ENCODE results near the gene MAML3. TPM values are rescaled to one million over a fixed set of nuclear protein-coding genes. Genes with fewer than 3 reads are reported as not detected.

MAML3 gene
- total RNA-seq, 5 donors from 2014 or later (not counting 1 experiment from before 2014, with no cell fraction given), result 2.0 to 3.4 (median 2.7) TPM

GRCh38 chr4:139933104-139933503 is 220.9 kb downstream of the MAML3 start:
- H3K4me3 Mint-ChIP-seq, result no peak overlapping the region
- DNase-seq, result no peak
- CTCF ChIA-PET, result no interaction called here
- Histone ChIP-seq H3K9me3 (no peaks in the 10 kb centered on the region), H3K4me3 (ENCODE audit: control insufficient read depth in 1 of 2, extremely low read depth in 1 of 2, low read length in 1 of 2) (no peak overlapping the region), H3K27me3 (replicated peaks in 1 of 2; ENCODE audit: control insufficient read depth in 2 of 2, extremely low read depth in 1 of 2, insufficient read depth in 2 of 2, low read length in 1 of 2) (no peaks in the 10 kb centered on the region), H3K36me3 (ENCODE audit: control insufficient read depth in 2 of 2, extremely low read depth in 1 of 2, insufficient read depth in 1 of 2, low read length in 1 of 2) (no peaks in the 10 kb centered on the region), H3K27ac (ENCODE audit: low read length) (no peak overlapping the region), H3K4me1 (ENCODE audit: control insufficient read depth in 1 of 2, extremely low read depth in 1 of 2, insufficient read depth in 2 of 2, low read length in 2 of 2) (no peaks in the 10 kb centered on the region)
- no peaks in the 10 kb centered on the region for H3K4me1 Mint-ChIP-seq
- H3K9me3 Mint-ChIP-seq, result no peaks in the 10 kb centered on the region
- peaks cover 0 to 4% of the 10 kb centered on the region in 2 donors for H3K27me3 Mint-ChIP-seq
- no peak overlapping the region for H3K27ac Mint-ChIP-seq
- no peaks in the 10 kb centered on the region for H3K36me3 Mint-ChIP-seq
- WGBS (ENCODE audit: insufficient coverage), result 100% methylated on average over 1 of the region's 6 CpGs
- POLR2A ChIA-PET, result no interaction called here
- ATAC-seq (replicated peaks in 1 of 4), result no peak

DNA sequence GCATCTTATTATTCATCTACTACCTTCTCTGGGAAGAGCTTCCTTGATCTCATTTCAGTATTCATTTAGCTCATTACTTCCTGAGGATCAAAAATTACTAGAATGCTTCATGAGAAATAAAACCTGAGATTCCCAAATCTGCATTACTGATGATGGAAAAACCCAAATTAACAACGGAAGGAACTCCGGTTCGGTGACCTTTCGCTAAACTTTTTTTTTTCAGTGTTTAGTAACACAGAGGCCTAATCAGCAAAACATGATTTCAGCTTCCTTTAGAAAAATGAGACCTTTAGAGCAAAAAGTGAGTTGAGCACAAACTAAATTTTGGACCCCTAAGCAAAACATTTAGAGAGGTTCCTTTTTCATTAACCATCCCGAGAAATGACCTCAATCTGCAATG is 229.2 kb downstream of the MAML3 start:
- H3K9me3 Mint-ChIP-seq, result no peaks in the 10 kb centered on the region
- ATAC-seq (replicated peaks in 1 of 4) (no peak), DNase-seq (no peak)
- POLR2A ChIA-PET, result interaction anchor here in 1 of 2 donors (0.7 kb wide), 1 partner anchor 68 kb away, joined by 6 read pairs; no protein-coding TSS in a partner anchor
- no peaks in the 10 kb centered on the region for H3K36me3 Mint-ChIP-seq
- CTCF ChIA-PET, result no interaction called here
- H3K9me3 ChIP-seq, result no peaks in the 10 kb centered on the region
- no peak overlapping the region for H3K4me3 Mint-ChIP-seq
- no peaks in the 10 kb centered on the region for H3K4me1 Mint-ChIP-seq
- WGBS (ENCODE audit: insufficient coverage), result no CpG with 5 or more reads among the region's 5 CpGs
- no peak overlapping the region for H3K27ac ChIP-seq (ENCODE audit: low read length)
- no peaks in the 10 kb centered on the region for H3K4me1 ChIP-seq (ENCODE audit: control insufficient read depth in 1 of 2, extremely low read depth in 1 of 2, insufficient read depth in 2 of 2, low read length in 2 of 2)
- no peaks in the 10 kb centered on the region for H3K27me3 ChIP-seq (replicated peaks in 1 of 2; ENCODE audit: control insufficient read depth in 2 of 2, extremely low read depth in 1 of 2, insufficient read depth in 2 of 2, low read length in 1 of 2)
- H3K27ac Mint-ChIP-seq, result no peak overlapping the region
- H3K27me3 Mint-ChIP-seq, result peaks cover 0 to 5% of the 10 kb centered on the region in 2 donors
- no peak overlapping the region for H3K4me3 ChIP-seq (ENCODE audit: control insufficient read depth in 1 of 2, extremely low read depth in 1 of 2, low read length in 1 of 2)
- no peaks in the 10 kb centered on the region for H3K36me3 ChIP-seq (ENCODE audit: control insufficient read depth in 2 of 2, extremely low read depth in 1 of 2, insufficient read depth in 1 of 2, low read length in 1 of 2)

- no peak for ATAC-seq (replicated peaks in 1 of 4)
- H3K27me3 ChIP-seq (replicated peaks in 1 of 2; ENCODE audit: control insufficient read depth in 2 of 2, extremely low read depth in 1 of 2, insufficient read depth in 2 of 2, low read length in 1 of 2), result no peaks in the 10 kb centered on the region
- no peak overlapping the region for H3K4me3 ChIP-seq (ENCODE audit: control insufficient read depth in 1 of 2, extremely low read depth in 1 of 2, low read length in 1 of 2)
- H3K9me3 ChIP-seq, result no peaks in the 10 kb centered on the region
- no peaks in the 10 kb centered on the region for H3K4me1 ChIP-seq (ENCODE audit: control insufficient read depth in 1 of 2, extremely low read depth in 1 of 2, insufficient read depth in 2 of 2, low read length in 2 of 2)
- POLR2A ChIA-PET, result no interaction called here
- Mint-ChIP-seq H3K9me3 (no peaks in the 10 kb centered on the region), H3K36me3 (no peaks in the 10 kb centered on the region), H3K27ac (no peak overlapping the region), H3K4me1 (no peaks in the 10 kb centered on the region), H3K27me3 (peaks cover 0 to 2% of the 10 kb centered on the region in 2 donors), H3K4me3 (no peak overlapping the region)
- WGBS (ENCODE audit: insufficient coverage), result 50% methylated on average over 1 of the region's 6 CpGs
- H3K27ac ChIP-seq (ENCODE audit: low read length), result no peak overlapping the region
- CTCF ChIA-PET, result interaction anchor here in 1 of 2 donors (0.5 kb wide), 1 partner anchor 52 kb away, joined by 4 read pairs; no protein-coding TSS in a partner anchor
- H3K36me3 ChIP-seq (ENCODE audit: control insufficient read depth in 2 of 2, extremely low read depth in 1 of 2, insufficient read depth in 1 of 2, low read length in 1 of 2), result no peaks in the 10 kb centered on the region
- no peak for DNase-seq
These were observed 231.5 kb downstream of the MAML3 start for GRCh38 chr4:139922406-139923024.

GRCh38 chr4:139921429-139922184 is 232.4 kb downstream of the MAML3 start:
- Histone ChIP-seq H3K36me3 (ENCODE audit: control insufficient read depth in 2 of 2, extremely low read depth in 1 of 2, insufficient read depth in 1 of 2, low read length in 1 of 2) (no peaks in the 10 kb centered on the region), H3K27ac (ENCODE audit: low read length) (no peak overlapping the region), H3K4me3 (ENCODE audit: control insufficient read depth in 1 of 2, extremely low read depth in 1 of 2, low read length in 1 of 2) (no peak overlapping the region), H3K9me3 (no peaks in the 10 kb centered on the region), H3K4me1 (ENCODE audit: control insufficient read depth in 1 of 2, extremely low read depth in 1 of 2, insufficient read depth in 2 of 2, low read length in 2 of 2) (no peaks in the 10 kb centered on the region), H3K27me3 (replicated peaks in 1 of 2; ENCODE audit: control insufficient read depth in 2 of 2, extremely low read depth in 1 of 2, insufficient read depth in 2 of 2, low read length in 1 of 2) (no peaks in the 10 kb centered on the region)
- ChIA-PET CTCF (interaction anchor here in 1 of 2 donors (0.5 kb wide), 1 partner anchor 53 kb away, joined by 4 read pairs; no protein-coding TSS in a partner anchor), POLR2A (no interaction called here)
- Mint-ChIP-seq H3K9me3 (no peaks in the 10 kb centered on the region), H3K4me3 (no peak overlapping the region), H3K4me1 (no peaks in the 10 kb centered on the region), H3K27me3 (peaks cover 0 to 2% of the 10 kb centered on the region in 2 donors), H3K36me3 (no peaks in the 10 kb centered on the region), H3K27ac (no peak overlapping the region)
- WGBS (ENCODE audit: insufficient coverage), result 87% methylated on average over 7 of the region's 11 CpGs
- ATAC-seq (replicated peaks in 1 of 4), result no peak
- DNase-seq, result no peak

- WGBS (ENCODE audit: insufficient coverage), result 100% methylated on average over 2 of the region's 3 CpGs
- CTCF ChIA-PET, result no interaction called here
These were observed 233.4 kb downstream of the MAML3 start for GRCh38 chr4:139920486-139921002.

DNA sequence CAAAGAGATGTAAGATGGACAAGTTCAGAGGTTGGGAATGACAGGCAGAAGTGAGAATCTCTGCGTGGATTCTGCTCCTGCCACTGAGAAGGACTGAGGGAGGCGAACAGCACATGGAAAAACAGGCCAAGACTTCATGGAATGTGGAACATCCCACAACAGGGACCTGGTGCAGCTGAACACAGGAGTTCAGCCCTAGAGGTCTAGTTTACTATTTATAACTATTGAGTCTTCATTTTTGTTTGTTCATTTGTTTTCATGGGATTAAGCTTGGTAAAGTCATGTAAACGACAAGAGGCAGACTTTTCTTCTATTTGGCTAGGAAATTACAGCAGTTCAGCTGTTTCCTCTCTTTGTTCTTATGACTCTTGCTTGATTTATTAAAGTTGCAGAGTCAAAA is 234.5 kb downstream of the MAML3 start:
- Histone ChIP-seq H3K4me3 (ENCODE audit: control insufficient read depth in 1 of 2, extremely low read depth in 1 of 2, low read length in 1 of 2) (no peak overlapping the region), H3K27ac (ENCODE audit: low read length) (no peak overlapping the region), H3K27me3 (replicated peaks in 1 of 2; ENCODE audit: control insufficient read depth in 2 of 2, extremely low read depth in 1 of 2, insufficient read depth in 2 of 2, low read length in 1 of 2) (no peaks in the 10 kb centered on the region), H3K9me3 (no peaks in the 10 kb centered on the region), H3K36me3 (ENCODE audit: control insufficient read depth in 2 of 2, extremely low read depth in 1 of 2, insufficient read depth in 1 of 2, low read length in 1 of 2) (no peaks in the 10 kb centered on the region), H3K4me1 (ENCODE audit: control insufficient read depth in 1 of 2, extremely low read depth in 1 of 2, insufficient read depth in 2 of 2, low read length in 2 of 2) (no peaks in the 10 kb centered on the region)
- peaks cover 0 to 2% of the 10 kb centered on the region in 2 donors for H3K27me3 Mint-ChIP-seq
- no peaks in the 10 kb centered on the region for H3K36me3 Mint-ChIP-seq
- H3K4me3 Mint-ChIP-seq, result no peak overlapping the region
- ChIA-PET CTCF (no interaction called here), POLR2A (no interaction called here)
- no peaks in the 10 kb centered on the region for H3K9me3 Mint-ChIP-seq
- DNase-seq, result no peak
- 90% methylated on average over 2 of the region's 3 CpGs for WGBS (ENCODE audit: insufficient coverage)
- ATAC-seq (replicated peaks in 1 of 4), result no peak
- H3K4me1 Mint-ChIP-seq, result no peaks in the 10 kb centered on the region
- H3K27ac Mint-ChIP-seq, result no peak overlapping the region

More at GRCh38 chr4:139920486-139921002, 233.4 kb downstream of the MAML3 start:
- no peaks in the 10 kb centered on the region for H3K4me1 ChIP-seq (ENCODE audit: control insufficient read depth in 1 of 2, extremely low read depth in 1 of 2, insufficient read depth in 2 of 2, low read length in 2 of 2)
- H3K36me3 Mint-ChIP-seq, result no peaks in the 10 kb centered on the region
- H3K9me3 Mint-ChIP-seq, result no peaks in the 10 kb centered on the region
- POLR2A ChIA-PET, result no interaction called here
- DNase-seq (no peak), ATAC-seq (replicated peaks in 1 of 4) (no peak)
- H3K4me1 Mint-ChIP-seq, result no peaks in the 10 kb centered on the region
- H3K4me3 Mint-ChIP-seq, result no peak overlapping the region
- H3K36me3 ChIP-seq (ENCODE audit: control insufficient read depth in 2 of 2, extremely low read depth in 1 of 2, insufficient read depth in 1 of 2, low read length in 1 of 2), result no peaks in the 10 kb centered on the region
- no peak overlapping the region for H3K4me3 ChIP-seq (ENCODE audit: control insufficient read depth in 1 of 2, extremely low read depth in 1 of 2, low read length in 1 of 2)
- peaks cover 0 to 2% of the 10 kb centered on the region in 2 donors for H3K27me3 Mint-ChIP-seq
- H3K27ac Mint-ChIP-seq, result no peak overlapping the region
- H3K27ac ChIP-seq (ENCODE audit: low read length), result no peak overlapping the region
- H3K9me3 ChIP-seq, result no peaks in the 10 kb centered on the region
- no peaks in the 10 kb centered on the region for H3K27me3 ChIP-seq (replicated peaks in 1 of 2; ENCODE audit: control insufficient read depth in 2 of 2, extremely low read depth in 1 of 2, insufficient read depth in 2 of 2, low read length in 1 of 2)

Data from T-cell (primary cell).